ENCODE data around the gene CRACR2A. TPM values are rescaled to one million over a fixed set of nuclear protein-coding genes. Genes with fewer than 3 reads are reported as not detected.

Gene CRACR2A
- total and polyA plus RNA-seq, 2 of the 8 experiments (the other 6 are each of a cell fraction or from before 2014, with no cell fraction given), result 0.85 to 3.2 TPM

- Histone ChIP-seq H2BK15ac (ENCODE audit: low read length) (no peak overlapping the region), H4K5ac (ENCODE audit: insufficient read length, low read depth, low read length) (no peak overlapping the region), H2AK5ac (ENCODE audit: low read depth, low read length) (no peak overlapping the region), H3K4me2 (ENCODE audit: insufficient read depth in 1 of 2, low read depth in 2 of 2, low read length in 2 of 2) (peak overlapping the region in 1 of 2 experiments; percentile 43; a peak in 1 of 4 replicates), H3K36me3 (ENCODE audit: control insufficient read depth in 2 of 4, insufficient read depth in 4 of 4, low read length in 3 of 4) (no peaks in the 10 kb centered on the region), H3K23me2 (ENCODE audit: low read depth, low read length) (no peaks in the 10 kb centered on the region), H3K4me3 (ENCODE audit: extremely low read depth in 1 of 4, insufficient read depth in 2 of 4, low read depth in 3 of 4, low read length in 4 of 4) (no peak overlapping the region), H2BK20ac (ENCODE audit: low read length) (no peak overlapping the region), H3K4me1 (replicated peaks in 1 of 4; ENCODE audit: control insufficient read depth in 3 of 4, insufficient read depth in 4 of 4, low read length in 3 of 4) (peaks cover 0 to 8% (median 4%) of the 10 kb centered on the region in 4 experiments; a peak in 3 of 7 replicates), H3K27me3 (replicated peaks in 1 of 4; ENCODE audit: control insufficient read depth in 3 of 4, extremely low read depth in 1 of 4, insufficient read depth in 3 of 4, low read length in 3 of 4) (no peaks in the 10 kb centered on the region), H2BK5ac (ENCODE audit: low read depth, low read length) (no peak overlapping the region), H3K23ac (ENCODE audit: insufficient read length) (no peak overlapping the region), H4K20me1 (replicated peaks in 1 of 2; ENCODE audit: control insufficient read depth in 1 of 2, insufficient read depth in 2 of 2, low read length in 2 of 2) (no peaks in the 10 kb centered on the region), H3K9ac (replicated peaks in 1 of 4; ENCODE audit: extremely low read depth in 1 of 4, low read depth in 3 of 4, low read length in 3 of 4) (no peak overlapping the region), H2BK120ac (replicated peaks; ENCODE audit: low read depth, low read length) (no peak overlapping the region), H3K14ac (ENCODE audit: insufficient read length) (no peak overlapping the region), H4K8ac (ENCODE audit: extremely low read depth, insufficient read depth, low read length) (no peak overlapping the region), H2BK12ac (ENCODE audit: low read depth, low read length) (no peak overlapping the region), H4K91ac (replicated peaks; ENCODE audit: insufficient read length, low read length) (no peak overlapping the region), H3K4ac (replicated peaks; ENCODE audit: insufficient read length, low read depth, low read length) (no peak overlapping the region), H3K18ac (ENCODE audit: extremely low read depth, low read length) (no peak overlapping the region), H3K56ac (replicated peaks; ENCODE audit: insufficient read length, low read depth, low read length) (no peak overlapping the region), H3K27ac (ENCODE audit: low read depth, low read length) (no peak overlapping the region), H3K79me2 (ENCODE audit: control insufficient read depth in 1 of 2, insufficient read depth in 2 of 2, low read length in 2 of 2) (no peaks in the 10 kb centered on the region), H2AFZ (ENCODE audit: low read length) (no peak overlapping the region), H3K79me1 (ENCODE audit: low read depth, low read length) (no peaks in the 10 kb centered on the region), H3K9me3 (ENCODE audit: insufficient read depth in 2 of 2, low read depth in 1 of 2, low read length in 1 of 2) (0 out of 4 replicates have a peak, but pooled peaks cover 0 to 3% of the 10 kb centered on the region in 2 experiments)
- ChIA-PET POLR2A (ENCODE audit: partially characterized antibody) (interaction anchor here (1.5 kb wide), 1 partner anchor 9 kb away, joined by 4 read pairs; no protein-coding TSS in a partner anchor), CTCF (ENCODE audit: partially characterized antibody) (interaction anchor here (0.5 to 3.3 kb wide), 8 partner anchors 12 to 1370 kb away, joined by 3 to 16 read pairs (median 4); no protein-coding TSS in a partner anchor)
- DNase-seq (ENCODE audit: low read depth in 1 of 2, low spot score in 2 of 2) (peak in 1 of 2 experiments; percentile 61), FAIRE-seq (peak; percentile 24)
- WGBS, 2 experiments (ENCODE audit: extremely low coverage in 1 of 2, insufficient coverage in 1 of 2, insufficient read length in 1 of 2, insufficient replicate concordance in 2 of 2, low coverage in 1 of 2, low lambda C conversion rate in 2 of 2, missing lambda C conversion rate in 1 of 2), result 29% methylated on average over 1 of the region's 1 CpG; no CpG with 5 or more reads in 1 of the 2 experiments
- no peak for TF ChIP-seq GTF2F1 (IDR thresholded peaks at IDR 0.05; ENCODE audit: borderline replicate concordance, low read depth, low read length)
- TF ChIP-seq ATF2 (IDR thresholded peaks at IDR 0.05; ENCODE audit: low read length), result no peak
- no peak for TF ChIP-seq NANOG (IDR thresholded peaks at IDR 0.05; ENCODE audit: insufficient read depth, low read depth, low read length, poor library complexity, severe bottlenecking)
Measured at GRCh38 chr12:3789838-3790237, 36.9 kb upstream of the CRACR2A start.
